Epithelial cell of esophagus (primary cell): ENCODE measurements around the gene JAM3.

Source experiments
- DNase-seq: peaks from one replicate; pipeline ENCODE4 v3.0.0; 2010; ENCODE audit warnings: low read depth
- H3K4me3 ChIP-seq: 2 replicates; pipeline ENCODE4 v1.5.1; 2011; ENCODE audit warnings: mild to moderate bottlenecking, low read length, control low read depth
- TF ChIP-seq, protein P1 (sequence below): IDR thresholded peaks from 2 replicates; pipeline ENCODE4 v1.5.1; 2011; ENCODE audit warnings: low read depth, mild to moderate bottlenecking, low read length, control low read depth, inconsistent platforms; ENCODE audit not compliant: insufficient read depth; ENCODE audit errors: missing control alignments

The JAM3 gene

DNA sequence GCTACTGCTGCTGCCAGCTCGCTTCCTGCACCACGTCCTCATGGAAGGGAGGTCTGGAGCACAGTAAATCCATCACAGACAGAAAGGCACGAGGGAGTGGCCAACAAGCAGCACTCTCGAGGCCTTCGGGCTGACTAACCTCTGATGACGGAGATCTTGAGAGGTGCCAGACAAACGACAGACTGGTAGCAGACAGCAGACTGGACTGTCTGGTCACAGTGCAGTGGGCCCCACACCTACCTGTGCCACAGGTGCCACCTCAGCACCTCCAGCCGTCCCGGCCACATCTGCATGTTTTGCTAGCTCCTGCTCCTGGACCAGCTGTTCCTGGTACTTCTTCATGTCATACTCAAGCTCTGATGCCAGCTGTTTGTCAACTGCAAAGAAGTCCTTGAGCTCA is 90.8 kb downstream of the JAM3 start:
- no peak overlapping the region for H3K4me3 ChIP-seq
- DNase-seq, result no peak
- TF ChIP-seq, protein P1, sequence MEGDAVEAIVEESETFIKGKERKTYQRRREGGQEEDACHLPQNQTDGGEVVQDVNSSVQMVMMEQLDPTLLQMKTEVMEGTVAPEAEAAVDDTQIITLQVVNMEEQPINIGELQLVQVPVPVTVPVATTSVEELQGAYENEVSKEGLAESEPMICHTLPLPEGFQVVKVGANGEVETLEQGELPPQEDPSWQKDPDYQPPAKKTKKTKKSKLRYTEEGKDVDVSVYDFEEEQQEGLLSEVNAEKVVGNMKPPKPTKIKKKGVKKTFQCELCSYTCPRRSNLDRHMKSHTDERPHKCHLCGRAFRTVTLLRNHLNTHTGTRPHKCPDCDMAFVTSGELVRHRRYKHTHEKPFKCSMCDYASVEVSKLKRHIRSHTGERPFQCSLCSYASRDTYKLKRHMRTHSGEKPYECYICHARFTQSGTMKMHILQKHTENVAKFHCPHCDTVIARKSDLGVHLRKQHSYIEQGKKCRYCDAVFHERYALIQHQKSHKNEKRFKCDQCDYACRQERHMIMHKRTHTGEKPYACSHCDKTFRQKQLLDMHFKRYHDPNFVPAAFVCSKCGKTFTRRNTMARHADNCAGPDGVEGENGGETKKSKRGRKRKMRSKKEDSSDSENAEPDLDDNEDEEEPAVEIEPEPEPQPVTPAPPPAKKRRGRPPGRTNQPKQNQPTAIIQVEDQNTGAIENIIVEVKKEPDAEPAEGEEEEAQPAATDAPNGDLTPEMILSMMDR, result no peak

GRCh38 chr11:134164490-134165370 is 95.9 kb downstream of the JAM3 start:
- no peak overlapping the region for H3K4me3 ChIP-seq
- TF ChIP-seq, protein P1, result no peak
- no peak for DNase-seq

DNA sequence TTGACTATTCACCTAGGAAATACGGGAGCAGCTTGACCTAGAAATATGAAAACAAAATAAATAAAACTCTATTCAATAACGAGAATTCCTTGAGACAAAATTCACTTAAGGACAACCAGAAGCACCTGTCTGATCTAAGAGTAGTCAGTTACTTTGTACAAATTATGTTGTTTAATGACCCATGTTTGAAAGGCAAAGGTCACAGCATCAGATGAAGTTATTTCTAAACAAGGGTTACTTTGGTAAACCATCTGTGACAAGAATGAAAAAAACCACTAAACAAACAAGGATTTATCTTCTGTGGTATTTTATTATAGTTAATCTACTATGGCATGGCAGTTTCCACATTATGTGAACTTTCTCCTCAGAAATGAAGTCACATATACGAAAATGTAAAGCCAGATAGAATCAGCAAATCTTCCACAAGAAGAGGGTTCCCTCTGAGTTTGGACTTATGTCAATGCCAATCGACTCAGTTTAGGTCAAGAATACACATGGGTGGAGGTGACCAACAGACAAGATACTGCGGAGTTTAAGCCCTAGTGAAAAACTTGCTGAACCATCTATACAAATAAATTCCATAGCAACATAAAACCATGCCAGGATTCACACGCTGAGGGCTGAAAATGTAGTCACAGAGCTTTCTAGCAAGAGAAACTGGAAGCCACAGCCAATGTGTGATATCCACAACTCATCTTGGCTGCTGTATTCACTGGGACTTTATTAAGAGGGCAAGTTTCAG is 101.5 kb downstream of the JAM3 start:
- DNase-seq, result no peak
- H3K4me3 ChIP-seq, result no peak overlapping the region
- TF ChIP-seq, protein P1, result no peak

- DNase-seq, result no peak
- TF ChIP-seq, protein P1, result no peak
- no peak overlapping the region for H3K4me3 ChIP-seq
Measured at GRCh38 chr11:134170919-134171281, 102.0 kb downstream of the JAM3 start.

DNA sequence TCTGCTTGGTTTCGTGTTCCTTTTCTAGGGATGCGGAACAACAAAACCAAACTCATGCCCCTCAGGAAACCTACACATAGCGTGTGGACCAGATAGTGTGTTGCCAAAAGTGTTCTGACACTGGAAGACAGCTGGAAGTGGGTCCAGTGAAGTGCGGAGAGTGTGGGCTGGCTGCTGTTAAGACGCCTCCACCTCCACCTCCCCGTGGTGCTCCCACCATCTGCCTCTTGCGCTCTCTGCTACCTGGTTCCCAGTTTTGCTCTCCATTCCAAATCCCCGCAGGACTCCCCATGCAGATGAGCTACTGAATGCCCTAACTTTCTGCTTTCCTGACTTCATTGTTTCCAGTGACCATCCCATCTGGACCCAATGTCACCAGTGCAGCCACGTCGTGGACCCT is 103.1 kb downstream of the JAM3 start:
- TF ChIP-seq, protein P1, result no peak
- H3K4me3 ChIP-seq, result no peak overlapping the region
- DNase-seq, result no peak

DNA sequence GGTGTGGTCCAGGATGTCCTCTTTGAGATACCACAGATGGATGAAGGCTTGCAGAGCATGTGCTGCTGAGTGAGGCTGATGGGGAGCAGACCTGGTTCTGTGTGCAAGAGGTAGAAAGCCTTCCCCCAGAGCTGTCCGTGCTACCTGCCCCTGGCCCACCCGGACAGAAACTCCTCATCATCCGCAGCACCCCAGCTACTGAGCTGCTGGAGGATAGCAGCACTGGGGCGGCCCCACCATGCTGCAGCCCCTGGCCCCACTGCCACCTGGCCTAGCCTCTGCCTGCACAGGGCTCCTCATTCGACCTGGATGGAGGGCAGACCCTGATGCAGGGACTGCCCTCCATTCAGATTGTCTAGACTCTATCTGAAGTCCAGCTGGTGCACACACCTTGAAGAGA is 104.4 kb downstream of the JAM3 start:
- TF ChIP-seq, protein P1, result no peak
- no peak for DNase-seq

DNA sequence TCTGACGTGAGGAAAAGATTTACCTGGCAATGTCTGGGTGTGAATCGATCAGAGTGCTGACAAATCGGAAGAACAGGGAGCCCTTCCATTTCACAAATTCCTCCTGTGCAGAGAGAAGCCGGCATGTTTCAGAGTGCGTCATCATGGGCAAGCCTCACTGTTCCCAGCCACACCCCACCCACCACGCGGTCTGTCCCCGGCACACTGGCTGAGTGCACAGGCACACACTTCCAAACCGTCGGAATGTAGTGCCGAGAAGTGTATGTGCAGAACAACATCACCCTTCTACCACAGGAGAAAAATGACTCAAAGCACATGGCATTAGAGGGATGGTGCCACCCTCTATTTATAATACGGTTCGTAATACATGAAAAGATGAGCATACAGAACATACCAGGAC is 107.4 kb downstream of the JAM3 start:
- no peak overlapping the region for H3K4me3 ChIP-seq
- DNase-seq, result no peak
- TF ChIP-seq, protein P1, result no peak

More for the DNA sequence above, 104.4 kb downstream of the JAM3 start:
- no peak overlapping the region for H3K4me3 ChIP-seq
